GM18502 (cell line): ENCODE measurements around the gene ING5.
A peak's percentile ranks its signal among the peaks of the same experiment; 100 is the strongest.
"Not testable (repeated sequence)": the region's sequence is repeated elsewhere in the genome, so short reads cannot be mapped to it uniquely, and the experiment has no call there.

Source experiments
- ATAC-seq: cut with Tn5 transposase; IDR thresholded peaks from one replicate; pipeline ENCODE4 v1.9.1; 2021; ENCODE audit warnings: mild to moderate bottlenecking; ENCODE audit not compliant: unreplicated experiment, poor library complexity

ING5 gene

DNA sequence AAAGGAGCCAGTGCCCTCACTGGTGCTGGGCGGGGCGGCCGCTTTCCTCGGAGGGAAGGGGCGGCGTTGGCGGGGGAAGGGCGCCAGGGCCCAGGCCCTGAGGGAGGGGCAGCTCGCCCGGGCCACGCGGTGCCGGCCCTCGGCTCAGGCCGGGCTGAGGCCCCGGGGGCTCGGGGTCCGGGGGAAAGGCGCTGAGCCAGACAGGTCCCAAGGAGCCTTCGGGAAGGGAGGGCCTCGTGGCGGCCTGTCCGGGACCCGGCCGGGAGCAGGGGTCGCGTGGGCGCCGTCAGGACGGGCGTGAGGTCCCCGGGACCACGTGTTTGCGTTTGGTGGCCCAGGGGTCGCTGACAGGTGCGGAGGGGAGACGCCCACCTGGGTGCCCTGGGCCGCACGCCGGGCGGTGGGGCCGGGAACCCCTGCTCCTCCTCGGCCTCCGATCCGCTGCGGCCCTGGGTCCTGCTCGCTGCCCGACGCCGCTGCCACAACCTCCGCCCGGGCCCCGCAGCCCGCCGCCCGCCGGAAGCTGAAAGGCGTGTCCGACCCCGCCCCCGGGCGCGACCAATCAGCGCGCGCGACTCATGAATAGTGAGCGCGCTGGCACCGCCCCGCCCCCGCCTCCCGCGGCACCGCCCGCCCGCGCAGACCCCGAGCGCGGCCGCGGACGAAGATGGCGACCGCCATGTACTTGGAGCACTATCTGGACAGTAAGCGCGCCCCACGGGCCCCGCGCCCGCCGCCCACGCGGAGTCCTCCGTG, at the start of gene ING5:
TSS of gene ING5 (plus strand) at position 641 of the 756 bp plus-strand sequence. CDS start at position 668, 27 bp downstream.
- peak; percentile 64 for ATAC-seq

DNA sequence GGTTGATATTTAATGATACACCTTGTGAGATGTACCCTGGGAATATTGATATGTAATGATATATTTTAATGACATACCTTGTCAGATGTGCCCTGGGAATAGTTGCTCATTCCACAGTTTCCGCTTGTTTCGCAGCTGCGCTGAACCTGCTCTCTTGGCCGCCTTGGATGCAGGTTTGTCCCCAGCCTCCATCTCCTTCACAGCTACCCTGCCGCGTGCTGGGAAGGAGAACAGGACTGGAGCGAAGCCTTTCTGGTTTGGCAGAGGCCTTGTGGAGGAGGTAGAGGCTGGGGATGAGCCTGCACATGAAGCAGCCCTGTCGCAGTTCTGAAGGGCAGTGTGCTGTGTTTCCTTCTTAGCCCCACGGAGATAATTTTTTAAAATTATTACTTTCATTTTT, 49.7 kb upstream of the ING5 start:
- ATAC-seq, result no peak

DNA sequence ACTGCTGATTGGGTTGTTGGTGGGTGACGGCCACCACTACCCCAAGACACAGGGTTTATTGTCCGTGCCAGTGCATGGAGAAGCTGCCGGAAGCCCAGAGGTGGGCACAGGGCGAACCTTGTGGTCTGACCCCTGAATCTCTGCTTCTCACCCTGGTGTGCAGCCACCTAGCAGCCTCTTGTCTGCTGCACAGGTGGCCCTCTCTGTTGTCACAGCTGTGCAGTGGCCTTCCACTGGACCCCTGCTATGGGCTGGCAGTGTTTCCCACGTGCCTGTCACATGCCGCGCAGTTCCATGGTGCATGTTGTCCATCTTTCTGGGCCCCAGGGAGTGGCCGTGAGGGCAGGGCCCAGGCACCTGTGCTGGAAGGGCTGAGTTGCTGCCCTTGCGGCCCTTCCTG, 49.1 kb upstream of the ING5 start:
- ATAC-seq, result no peak

DNA sequence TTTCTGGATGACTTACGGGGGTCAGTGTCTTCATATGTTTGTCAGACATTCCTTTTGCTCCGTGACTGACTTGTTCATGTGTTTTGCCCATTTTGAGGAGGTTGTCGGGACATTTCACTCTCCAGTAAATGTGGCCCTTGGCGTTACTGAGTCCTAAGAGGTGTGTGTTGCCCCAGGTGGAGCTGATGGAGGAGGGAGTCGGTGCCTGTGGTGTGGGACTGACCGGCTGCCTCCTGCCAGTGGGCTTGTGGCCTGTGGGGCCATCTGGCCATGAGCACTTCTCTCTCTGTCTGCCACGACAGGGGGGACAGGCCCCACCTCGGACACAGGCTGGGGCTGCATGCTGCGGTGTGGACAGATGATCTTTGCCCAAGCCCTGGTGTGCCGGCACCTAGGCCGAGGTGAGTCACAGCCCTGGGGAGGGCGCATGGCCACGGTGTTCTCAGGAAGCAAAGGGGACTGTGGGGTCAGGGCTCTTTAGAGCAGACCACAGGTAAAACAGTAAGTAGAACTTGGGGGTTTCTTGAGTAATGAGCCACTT, 48.6 kb upstream of the ING5 start:
- ATAC-seq, result no peak

DNA sequence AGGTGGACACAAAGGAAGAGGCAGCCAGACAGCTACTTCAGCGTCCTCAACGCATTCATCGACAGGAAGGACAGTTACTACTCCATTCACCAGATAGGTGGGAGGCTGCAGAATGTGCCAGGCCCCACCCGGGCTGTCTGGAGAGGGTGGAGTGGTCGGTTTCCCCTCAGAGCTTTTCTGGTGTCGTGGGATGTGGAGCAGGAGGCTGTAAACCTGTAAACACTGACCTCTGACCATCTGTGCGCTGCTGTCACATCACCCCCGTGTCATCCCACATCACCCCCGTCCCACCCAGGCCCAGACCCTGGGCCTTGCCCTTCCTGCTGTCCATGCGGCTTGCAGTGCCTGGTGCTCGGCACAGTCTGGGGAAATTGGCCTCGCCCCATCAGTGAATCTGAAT, 47.3 kb upstream of the ING5 start:
- ATAC-seq, result no peak

DNA sequence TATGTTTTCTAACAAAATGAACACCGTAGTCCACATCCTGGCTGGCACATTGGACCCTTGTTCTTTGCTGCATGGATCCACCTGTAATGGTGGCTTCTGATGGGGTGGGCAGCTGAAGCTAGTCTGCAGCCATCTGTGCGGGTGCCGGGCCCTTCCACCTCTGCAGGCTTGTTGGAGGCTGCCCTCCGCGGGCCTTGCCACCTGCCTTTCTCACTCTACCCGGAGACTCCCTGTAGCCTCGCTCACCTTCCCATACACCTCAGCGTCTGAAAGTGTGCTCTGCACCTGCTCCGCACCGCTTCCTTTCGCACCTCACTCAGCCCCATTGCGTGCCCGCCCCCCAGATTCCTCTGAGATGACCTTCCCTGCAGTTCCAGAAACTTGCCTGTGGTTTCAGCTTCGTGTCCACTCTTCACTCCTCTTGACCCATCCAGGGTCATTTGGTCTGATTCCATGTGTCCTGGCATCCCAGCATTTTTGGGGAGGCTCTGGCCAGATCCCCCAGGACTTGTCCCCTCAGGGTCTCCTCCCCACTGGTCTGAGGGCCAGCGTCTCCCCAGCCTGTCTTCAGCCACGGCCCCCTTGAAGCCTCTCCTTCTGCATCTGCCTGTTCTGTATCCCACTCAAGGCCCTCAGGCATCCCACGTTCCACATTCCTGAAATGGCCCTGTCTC, 46.2 kb upstream of the ING5 start:
- ATAC-seq, result no peak

DNA sequence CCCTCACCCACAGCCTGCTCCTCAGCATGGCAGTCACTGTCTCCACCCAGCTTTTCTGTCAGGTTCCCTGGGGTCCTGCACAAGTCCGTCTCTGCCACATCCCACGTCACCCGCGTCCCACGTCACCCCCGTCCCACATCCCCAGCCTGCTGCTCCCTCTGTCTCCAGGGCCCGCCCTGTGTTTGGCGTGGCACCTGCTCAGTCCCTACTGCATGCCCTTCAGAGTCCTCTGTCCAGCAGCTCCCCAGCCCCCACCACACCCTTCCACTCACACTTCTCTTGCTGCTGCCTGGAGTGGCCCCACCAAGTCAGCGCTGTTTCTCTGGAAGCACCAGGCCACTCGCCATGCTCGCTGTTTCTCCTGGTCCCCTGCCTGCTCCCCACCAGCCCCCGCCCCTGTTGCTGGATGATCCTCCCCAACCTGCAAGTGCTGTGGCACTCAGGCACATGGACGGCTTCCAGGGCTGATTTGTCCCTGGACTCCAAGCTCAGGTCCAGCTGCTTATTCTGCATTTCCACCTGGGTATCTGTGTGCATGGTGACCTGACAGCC, 45.6 kb upstream of the ING5 start:
- no peak for ATAC-seq

DNA sequence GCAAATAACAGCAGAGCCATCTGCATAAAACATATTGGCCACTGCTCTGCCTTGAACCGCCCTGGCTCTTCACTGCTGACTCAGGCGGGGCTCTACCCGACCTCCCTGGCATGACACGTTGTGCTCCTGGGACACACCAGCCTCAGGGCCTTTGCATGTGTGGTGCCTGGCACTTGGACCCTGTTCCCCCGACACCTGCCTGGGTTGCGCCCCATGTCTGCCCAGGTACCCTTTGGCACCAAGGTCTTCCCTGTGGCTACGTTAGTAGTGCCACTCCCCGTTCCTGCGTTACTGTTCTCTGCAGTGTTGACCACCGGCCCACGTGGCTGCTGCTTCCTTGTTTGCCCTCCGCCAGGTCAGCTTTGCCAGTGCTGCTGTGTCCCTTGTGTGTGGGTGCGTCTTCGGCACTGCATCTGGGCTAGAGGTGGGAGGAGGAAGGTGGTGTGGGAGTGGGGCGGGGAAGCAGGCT, 44.0 kb upstream of the ING5 start:
- no peak for ATAC-seq

DNA sequence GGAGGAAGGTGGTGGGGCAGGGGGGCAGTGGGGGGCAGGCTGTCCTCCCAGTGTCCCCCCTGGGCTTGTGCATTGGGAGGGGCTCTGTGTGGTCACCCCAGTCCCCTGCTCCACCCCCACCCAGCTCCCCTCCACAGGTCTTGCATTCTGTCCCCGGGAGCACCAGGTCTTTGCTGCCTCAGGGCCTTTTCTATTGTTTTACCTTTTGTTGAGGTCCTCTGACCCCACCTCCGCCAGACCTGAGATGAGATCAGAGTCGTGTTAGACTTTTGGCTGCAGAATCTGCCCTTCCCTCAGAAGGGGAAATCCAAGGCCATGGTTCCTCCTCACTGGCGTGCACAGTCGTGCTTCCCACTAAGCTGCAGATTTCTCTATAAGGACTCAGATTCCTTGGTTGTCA, 43.5 kb upstream of the ING5 start:
- no peak for ATAC-seq

DNA sequence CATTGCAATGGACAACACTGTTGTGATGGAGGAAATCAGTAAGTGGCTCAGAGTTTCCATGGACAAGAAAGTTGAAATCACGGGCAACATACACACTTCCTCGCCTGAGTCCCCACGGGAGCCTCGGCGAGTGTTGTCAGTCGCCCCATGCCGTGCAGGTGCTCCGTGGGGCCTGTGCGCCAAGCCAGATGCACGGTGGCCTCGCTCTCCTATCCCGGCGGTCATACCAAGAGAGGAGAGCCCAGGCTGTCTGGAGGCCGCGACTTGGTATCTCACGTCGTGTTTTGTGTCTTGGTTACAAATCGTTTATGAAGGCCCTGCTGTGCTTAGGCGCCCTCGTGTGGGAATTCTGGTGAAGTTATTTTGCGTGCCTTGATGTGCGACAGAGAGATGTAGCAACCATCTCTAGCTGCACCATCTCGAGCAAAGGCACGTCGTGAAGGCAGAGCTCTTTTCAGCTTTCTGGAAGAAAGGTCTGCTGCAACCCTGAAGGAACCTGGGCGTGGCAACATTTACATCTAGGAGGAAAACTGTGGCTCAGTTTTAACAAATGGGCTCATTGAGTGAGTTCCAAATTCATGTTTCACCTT, 42.6 kb upstream of the ING5 start:
- ATAC-seq, result no peak

DNA sequence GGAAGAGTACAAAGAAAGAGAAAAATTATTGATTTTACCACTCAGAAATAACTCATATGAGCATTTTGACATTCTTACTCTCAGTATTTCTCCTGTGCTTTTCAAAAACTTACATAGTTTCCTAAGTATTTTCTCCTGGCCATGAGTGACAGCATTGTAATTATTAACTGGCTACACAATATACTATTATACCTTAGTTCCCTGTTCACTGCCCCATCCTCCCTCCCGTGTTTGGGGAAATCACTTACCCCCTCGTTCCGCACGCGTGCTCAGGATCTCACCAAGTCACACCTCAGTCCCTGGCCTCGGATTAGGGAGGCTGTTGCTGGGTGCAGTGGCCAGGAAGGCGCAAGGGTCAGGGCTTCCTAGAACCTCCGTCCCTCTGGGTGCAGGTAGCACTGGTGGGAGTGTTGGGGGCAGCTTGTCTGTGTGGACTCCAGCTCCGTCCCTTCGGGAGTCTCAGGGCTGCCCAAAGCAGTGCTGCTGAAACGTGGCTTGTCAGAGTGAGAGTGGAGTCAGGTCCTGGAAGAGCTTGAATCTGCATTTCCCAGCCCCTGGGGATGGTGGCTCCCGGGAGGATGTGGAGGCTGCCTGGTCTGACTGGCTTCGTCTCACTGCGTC, 41.1 kb upstream of the ING5 start:
- ATAC-seq, result no peak

DNA sequence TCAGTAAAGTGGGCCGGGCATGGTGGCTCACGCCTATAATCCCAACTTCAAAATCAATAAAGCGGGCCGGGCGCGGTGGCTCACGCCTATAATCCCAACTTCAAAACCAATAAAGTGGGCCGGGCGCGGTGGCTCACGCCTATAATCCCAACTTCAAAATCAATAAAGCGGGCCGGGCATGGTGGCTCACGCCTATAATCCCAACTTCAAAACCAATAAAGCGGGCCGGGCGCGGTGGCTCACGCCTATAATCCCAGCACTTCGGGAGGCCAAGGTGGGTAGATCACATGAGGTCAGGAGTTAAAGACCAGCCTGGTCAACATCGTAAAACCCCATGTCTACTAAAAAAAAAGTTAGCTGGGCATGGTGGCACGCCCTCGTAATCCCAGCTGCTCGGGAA, 39.1 kb upstream of the ING5 start:
- not testable (repeated sequence) for ATAC-seq

DNA sequence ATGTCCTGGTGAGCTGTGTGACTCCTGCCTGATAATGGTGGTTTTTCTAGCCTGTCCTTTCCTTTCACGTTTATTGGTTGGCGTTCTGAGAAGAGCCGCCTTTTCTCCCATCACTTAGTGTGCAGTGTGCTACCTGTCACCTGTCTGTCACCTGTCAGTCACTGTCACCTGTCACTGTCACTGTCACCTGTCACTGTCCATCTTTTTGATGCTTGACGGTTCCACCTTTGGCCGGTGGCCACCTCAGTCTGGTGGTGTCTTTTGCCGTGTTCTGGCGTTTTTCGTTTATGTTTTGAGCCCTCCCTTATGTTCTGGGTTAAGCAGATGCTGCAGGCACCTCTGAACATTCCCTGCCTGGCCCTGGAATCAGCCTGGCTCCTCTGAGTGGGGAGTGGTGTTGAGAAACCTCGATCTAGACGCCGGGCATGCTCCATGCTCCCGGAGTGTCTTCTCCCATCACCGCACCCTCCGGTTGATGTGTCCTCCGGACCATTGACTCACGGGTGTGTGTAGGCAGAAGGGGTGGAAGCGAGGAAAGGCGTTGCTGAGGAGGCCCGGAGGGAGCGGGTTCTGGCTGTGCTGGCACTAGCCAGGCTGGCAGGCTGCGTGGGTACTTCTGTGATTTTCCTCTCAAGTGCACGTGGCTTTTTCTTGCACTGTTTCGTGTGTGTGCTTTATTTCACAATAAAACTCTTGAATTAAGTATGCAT, 36.0 kb upstream of the ING5 start:
- ATAC-seq, result no peak

DNA sequence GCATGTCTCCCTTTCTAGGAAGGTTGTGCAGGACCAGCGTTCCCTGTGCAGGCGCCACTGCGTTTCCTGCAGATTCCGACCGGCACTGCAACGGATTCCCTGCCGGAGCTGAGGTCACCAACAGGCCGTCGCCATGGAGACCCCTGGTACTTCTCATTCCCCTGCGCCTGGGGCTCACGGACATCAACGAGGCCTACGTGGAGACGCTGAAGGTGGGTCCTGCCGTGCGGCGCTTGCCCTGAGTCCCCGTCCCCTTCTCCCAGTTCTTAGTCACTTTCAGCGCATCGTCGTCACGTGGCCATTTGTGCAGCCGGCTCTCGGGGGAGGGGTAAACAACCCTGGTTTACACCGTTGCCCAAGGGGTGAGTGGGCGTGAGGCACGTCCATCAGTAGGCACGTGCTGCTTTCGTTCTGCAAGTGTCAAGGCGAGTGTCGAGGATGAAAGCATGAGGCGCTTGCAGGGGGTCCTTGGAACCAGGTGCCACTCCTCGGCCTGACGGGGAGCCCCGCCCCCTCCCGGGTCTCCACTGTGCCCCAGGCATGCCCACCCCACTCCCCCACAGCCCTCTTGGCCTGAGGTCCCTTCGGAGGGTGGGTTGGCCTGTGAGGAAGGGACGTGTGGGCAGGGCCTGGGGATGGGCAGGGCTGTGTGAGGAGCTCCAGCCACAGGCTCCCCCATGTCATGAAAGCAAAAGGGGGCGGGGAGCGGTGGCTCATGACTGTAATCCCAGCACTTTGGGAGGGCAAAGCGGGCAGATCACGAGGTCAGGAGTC, 35.0 kb upstream of the ING5 start:
- ATAC-seq, result no peak

DNA sequence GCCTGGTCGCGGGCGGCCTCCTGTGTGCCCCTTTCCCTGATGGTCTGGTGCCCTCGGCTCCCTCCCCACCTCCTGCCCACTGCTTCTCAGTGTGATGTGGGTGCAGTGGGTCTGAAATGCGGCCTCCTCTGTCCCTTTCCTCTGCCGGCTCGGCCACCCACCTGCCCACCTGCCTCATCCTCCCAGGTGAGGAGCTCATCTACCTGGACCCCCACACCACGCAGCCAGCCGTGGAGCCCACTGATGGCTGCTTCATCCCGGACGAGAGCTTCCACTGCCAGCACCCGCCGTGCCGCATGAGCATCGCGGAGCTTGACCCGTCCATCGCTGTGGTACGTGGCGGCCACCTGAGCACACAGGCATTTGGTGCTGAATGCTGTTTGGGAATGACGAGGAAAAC, 33.5 kb upstream of the ING5 start:
- ATAC-seq, result no peak

DNA sequence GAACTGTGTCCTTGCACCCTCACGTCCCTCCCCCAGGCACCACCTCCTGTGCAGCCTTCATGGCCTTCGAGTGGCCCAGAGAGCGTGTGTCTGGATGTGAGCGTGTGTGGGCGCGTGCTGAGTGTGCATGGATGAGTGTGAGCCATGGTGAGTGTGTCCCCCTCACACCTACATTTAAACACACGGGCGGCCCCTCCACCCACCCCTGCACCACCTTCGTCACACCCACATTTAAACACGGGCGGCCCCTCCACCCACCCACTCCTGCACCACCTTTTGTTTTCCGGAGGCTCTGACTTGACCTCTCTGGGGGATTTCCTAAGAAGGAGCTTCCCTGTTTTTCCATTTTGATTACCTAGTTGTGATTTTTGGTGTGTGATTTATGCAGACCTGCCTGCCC, 33.0 kb upstream of the ING5 start:
- ATAC-seq, result no peak

DNA sequence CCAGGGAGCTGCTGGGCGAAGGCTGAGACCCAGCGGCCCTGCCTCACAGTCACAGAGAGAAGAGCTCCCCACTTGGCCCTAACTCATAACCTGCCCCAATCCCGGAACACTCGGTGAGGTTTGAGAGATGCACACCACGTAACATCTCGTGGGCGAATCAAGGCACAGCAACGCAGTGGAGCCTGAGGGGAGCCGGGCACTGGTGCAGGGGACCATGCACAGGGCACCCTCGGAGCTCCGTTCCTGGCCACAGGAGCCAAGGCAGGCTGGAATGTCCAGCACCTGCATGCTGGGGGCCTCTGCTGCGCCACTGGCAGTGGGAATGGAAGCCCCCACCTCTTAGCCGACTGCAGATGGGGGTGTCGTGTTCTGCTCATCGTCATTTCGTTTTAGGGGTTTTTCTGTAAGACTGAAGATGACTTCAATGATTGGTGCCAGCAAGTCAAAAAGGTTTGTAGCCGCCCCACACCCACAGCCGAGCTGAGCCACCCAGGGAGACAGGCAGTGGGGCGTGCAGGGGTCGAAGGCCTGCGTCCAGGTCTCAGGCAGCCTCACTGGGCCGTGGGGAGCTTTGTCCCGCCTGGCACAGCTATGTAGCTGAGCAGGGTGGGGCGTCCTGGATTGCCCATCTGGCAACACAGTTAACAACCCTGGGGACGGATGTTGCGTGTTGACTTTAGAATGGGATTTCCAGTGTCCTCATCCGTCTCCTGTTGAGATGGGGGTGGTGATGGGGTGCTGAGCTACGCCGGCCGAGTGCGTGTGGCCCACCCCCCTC, 31.3 kb upstream of the ING5 start:
- ATAC-seq, result no peak

DNA sequence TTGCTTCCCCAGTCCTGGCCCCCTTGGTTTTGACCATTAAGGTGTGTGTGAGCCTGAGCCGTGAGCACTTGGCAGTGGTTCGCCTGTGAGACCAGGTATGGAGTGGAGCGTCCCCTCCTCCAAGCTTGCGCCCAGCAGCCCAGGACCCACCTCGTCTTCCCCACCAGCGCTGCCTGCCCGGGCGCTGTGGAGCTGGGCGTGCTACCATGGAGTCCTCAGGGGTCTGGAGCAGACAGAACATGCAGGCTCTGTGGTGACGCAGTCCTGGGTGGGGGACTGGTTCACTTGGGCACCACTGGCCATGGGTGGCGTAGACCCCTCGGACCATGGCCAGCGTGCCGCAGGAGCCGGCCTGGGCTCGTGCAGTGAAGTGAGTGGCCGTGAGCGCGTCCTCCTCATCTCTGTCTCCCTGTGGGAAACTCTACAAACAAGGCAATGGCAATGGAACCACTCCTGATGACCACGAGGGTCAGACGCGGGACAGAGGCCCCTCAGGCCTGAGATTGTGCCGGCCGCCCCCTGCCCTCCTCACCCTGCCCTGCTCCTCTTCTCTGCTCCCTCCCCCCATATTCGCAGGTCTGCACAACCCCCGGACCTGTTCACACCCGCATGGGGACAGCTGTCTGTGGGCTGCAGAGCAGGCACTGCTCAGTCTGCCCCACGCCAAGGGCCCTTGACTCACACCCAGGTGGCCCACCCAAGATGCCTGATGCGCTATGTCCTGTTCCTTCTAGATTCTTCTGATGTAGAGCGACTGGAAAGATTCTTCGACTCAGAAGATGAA, 30.2 kb upstream of the ING5 start:
- no peak for ATAC-seq
